NCI-H82 treated with DMSO at 0.1 percent for 48 hours (cell line): ENCODE measurements around the gene SLC26A3.

Experiments used
- DNase-seq: peaks from one replicate; lab custom pipeline; 2025; ENCODE audit not compliant: unreplicated experiment; lab: John Stamatoyannopoulos, UW

Gene SLC26A3

DNA sequence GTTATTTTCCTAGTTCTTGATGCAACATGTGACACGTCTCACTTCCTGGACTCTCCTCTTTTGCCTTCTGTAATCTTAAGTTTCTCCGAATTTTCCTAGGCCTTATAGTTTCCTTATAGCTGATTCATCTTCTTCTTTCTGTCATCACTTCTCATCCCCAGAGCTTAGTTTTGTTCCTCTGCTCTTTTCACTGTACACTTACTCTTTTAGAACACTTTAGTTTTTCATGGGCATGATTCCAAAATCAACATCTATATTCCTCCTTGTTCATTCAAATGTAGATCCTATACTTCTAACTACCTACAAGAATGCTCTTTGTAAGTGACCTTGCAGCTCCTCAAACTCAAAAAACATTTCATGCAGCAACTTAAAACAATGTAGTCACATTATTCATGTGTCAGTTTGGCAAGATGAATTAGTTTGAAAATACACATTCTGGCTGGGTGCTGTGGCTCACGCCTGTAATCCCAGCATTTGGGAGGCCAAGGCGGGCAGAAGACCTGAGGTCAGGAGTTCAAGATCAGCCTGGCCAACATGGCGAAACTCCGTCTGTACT lies 13.1 kb upstream of the SLC26A3 start:
- no peak for DNase-seq

DNA sequence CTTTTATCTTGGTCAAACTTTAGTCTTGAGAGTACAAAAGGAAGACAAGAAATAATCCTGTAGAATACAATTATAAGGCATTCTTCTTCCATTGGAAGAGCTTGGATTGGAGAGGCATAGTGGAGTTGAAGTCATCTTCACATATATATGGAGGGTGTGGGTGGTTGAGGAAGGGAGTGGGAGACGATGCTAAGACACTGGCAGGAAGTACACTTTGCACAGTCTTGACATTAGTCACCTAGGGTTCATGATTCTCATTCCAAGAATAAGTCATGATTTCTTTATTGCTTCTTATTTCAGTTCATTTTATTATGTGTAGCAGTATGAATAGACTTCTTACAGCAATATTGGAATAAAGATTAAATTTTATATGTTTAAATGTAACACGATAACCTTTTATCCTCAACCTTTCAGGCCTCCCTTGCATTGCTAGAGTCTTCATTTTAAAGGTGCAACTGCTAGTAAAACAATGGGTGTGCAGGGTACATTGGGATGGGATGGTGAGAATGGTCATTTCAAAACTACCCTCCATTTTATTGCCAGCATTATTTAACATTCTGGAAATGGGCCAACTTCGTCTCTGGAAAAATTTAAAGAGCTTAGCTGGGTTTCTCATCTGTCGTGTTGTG lies 12.3 kb upstream of the SLC26A3 start:
- no peak for DNase-seq

DNA sequence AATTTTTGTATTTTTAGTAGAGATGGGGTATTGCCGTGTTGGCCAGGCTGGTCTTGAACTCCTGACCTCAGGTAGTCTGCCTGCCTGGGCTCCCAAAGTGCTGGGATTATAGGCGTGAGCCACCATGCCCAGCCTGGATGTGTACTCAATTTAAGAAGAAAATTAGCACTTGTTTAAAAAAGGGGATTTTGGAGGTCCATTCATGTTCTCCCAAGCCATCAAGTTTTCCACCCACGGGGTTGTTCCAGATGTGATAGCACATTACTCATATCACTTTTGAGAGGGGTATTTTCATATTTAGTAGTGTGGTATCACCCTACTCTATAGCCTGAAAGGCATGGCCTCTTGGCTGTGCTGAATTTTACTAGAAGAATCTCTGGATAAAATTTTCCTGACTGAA lies 10.5 kb upstream of the SLC26A3 start:
- no peak for DNase-seq

DNA sequence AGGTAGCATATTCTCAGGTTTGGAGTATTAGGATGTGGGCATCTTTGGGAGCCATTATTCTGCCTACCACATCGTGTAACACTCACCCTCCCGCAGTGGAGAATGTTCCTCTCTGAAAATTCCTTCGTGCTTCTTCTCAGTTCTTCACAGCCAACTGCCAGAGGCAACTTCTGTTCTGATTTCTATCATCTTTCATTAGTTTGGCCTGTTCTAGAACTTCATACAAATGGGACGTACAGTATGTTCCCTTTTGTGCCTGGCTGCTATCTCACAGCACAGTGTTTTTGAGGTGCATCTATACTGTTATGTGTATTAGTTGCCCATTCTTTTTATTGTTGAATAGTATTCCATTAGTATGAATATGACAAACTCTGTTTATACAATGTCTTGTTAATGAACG lies 8.9 kb upstream of the SLC26A3 start:
- no peak for DNase-seq

DNA sequence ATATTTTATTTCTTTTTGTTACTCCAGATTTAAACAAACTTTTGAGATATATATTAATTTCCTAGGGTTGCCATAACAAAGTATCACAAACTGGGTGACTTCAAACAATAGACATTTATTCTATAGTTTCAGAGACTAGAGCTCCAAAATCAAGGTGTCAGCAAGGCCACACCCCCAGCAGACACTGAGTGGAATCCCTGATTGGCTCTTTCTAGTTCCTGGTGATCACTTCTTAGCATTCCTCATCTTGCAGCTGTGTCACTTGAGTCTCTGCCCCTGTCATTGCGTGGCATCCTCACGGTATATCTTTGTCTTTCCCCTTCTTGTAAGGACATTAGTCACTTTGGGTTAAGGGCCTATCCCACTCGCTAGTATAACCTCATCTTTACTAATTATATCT lies 7.6 kb upstream of the SLC26A3 start:
- no peak for DNase-seq

DNA sequence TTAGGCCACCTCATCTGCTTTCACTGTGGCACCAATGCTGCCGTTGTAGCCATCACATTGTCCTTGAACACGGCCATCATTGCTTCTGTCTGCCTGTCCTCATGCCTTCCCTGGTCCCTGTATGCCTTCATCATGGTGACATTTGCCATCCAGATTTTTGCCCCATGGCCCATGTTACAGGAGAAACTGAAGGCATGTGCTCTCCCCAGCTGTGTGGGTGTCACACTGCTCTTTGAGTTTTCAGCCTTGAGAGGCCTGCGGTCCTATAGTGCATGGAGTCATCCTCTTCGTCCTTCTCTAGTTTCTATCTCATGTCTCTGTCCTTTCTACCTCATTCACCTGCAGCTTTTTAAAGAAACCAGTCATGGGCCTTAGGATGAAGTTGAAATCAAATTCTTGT lies 6.2 kb upstream of the SLC26A3 start:
- DNase-seq: no peak

DNA sequence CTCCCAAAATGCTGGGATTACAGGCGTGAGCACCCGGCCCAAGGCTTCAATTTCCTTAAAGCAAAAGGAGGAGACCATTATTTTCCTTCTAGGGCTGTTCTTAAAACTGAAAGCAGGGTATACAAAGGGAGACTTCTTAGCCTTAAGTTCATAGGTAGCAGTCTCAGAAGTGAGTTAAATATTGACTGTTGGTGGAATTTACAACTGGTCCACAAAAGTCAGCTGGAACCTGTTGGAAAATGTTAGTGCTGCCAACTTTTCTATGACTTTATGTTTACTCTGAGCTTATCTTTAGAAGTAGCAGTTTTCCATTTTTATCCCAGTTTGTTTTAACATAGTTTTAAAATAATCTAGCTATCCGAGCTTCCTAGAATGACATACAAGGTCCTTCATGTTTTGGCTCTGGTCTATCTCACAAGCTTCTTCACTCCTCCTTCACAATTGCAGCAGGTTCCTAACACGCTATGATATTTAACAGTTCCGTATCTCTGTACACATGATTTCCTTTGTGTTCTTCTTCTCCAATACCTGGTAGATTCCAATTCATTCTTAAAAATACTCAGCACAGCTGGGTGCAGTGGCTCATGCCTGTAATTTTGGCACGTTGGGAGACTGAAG lies 3.3 kb downstream of the SLC26A3 start:
- DNase-seq: no peak

DNA sequence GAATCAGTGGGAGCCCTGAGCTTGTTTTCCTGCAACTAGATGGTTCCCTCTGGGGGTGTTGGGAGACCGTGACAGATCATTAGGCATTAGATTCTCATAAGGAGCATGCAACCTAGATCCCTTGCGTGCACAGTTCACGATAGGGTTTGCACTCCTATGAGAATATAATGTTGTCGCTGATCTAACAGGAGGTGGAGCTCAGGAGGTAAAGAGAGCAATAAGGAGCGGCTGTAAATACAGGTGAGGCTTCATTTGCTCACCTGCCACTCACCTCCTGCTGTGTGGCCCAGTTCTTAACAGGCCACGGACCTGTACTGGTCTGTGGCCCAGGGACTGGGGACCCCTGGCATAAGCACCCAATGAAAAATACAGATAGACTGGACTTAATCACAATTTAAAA lies 10.7 kb downstream of the SLC26A3 start:
- no peak for DNase-seq

DNA sequence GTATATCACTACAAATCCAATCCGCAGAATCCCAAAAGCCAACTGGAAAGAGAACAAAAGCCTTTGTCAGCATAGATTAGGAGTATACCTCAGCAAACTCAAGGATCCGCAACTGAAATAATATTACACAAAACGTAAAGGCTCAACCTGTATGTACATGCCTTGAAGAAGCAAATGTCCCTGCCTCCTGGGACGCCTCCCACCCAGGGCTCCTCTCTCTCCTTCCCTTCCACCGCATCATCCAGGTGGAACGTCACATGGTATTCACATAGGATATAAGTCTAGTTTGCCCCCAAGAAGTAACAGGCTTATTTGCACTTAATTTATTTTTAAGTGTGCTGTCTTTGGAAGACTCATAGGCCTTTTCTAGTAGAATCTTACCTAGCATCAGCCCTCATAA lies 13.4 kb downstream of the SLC26A3 start:
- DNase-seq: no peak

DNA sequence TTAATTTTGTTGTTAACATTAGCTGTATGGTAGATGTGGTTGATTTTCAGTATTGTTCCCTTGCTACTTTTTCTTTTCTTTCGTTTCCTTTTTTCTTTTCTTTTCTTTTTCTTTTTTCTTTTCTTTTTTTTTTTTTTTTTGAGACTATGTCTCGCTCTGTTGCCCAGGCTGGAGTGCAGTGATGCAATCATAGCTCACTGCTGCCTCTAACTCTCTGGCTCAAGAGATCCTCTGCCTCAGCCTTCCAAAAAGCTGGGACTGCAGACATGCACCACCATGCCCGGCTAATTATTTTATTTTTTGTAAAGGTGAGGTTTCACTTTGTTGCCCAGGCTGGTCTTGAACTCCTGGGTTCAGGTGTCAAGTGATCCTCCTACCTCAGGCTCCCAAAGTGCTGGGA lies 14.4 kb downstream of the SLC26A3 start:
- DNase-seq: no peak

DNA sequence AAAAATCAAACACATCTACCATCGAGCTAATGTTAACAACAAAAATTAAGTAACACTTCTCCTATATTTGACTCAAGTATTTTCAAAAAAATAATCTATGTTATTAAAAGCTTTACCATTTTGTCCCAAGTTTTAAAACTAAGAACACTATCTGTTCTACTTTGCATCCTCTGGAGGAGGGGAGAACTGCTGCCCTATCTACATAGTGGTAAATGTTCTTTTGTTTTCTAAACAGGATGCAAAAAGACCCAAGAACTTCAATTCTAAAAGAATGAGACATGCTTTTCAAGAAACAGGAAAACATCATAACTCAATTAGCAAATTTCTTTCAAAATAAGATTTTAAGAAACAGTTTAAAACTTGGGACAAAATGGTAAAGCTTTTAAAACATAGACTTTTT lies 14.8 kb downstream of the SLC26A3 start:
- DNase-seq: no peak

DNA sequence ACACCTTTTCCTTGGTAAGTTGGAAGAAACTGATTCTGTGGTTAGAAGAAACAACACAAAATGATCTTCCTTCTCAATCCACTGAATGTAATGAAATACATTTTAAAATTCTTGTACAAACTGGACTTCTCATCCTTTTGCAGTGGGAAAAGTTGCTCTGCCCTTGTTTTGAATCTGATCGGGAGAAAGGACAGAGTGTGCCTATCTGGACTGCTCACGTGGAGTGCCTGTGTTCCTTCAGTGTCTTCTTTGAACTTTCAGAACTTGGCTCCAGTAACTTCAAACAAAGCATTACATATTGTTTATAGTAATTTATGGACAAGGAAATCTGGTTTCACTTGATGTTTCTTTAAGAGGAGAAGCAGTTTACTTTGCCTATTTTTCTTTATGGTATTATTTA lies 17.1 kb downstream of the SLC26A3 start:
- DNase-seq: no peak

DNA sequence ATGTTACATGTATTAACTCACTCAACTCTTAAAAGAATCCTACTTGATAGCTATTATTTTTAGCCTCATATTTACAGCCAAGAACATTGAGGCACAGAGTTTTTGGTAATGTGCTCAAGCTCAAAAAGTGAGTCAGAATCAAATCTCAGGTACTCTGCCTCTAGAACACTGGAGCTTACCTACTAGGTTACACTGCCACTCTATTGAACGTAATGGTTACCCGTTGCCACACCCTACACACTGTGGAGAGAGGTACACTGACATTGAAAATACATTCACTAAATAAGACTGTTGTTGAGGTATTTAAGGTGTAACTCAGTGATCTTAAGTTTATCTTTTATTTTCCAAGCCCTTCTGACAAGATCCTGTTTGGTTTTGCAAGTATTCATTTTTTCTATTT lies 17.9 kb downstream of the SLC26A3 start:
- no peak for DNase-seq

DNA sequence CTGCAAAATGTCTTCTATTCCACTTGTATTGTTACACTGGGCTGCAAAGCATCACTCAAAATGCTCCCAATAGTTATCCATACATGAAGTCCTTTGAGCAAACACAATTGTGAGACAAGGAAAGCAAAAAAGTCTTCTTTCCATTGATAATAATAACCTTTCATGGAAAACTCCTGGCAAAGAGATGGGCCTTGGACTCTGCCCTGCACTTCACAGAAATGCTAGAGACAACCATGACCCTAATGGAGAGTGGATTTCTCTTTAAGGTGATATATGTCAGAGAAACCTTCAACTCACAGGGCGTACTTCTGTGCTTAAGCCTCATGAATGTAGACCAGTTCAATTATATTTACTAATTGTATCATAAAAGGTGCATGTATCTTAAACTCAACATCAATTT lies 19.4 kb downstream of the SLC26A3 start:
- DNase-seq: no peak

DNA sequence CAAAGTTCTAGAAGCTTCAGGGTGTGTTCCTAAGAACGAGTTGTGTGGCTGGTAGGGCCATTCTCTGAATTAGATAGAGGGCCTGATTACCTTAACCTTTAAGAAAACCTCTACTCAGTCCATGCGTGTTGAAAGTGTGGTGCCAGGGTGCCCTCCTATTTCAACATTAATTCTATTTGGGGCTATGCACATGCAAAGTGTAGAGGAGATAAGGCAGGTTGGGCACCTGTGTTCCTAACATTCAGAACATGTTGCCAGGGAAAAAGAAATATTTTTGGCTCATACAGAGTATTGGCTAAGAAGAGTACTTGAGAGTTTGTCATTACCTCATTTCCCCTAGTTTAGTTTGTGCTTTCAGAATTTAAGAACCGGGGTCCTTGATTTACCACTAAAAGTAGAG lies 20.6 kb downstream of the SLC26A3 start:
- DNase-seq: no peak

DNA sequence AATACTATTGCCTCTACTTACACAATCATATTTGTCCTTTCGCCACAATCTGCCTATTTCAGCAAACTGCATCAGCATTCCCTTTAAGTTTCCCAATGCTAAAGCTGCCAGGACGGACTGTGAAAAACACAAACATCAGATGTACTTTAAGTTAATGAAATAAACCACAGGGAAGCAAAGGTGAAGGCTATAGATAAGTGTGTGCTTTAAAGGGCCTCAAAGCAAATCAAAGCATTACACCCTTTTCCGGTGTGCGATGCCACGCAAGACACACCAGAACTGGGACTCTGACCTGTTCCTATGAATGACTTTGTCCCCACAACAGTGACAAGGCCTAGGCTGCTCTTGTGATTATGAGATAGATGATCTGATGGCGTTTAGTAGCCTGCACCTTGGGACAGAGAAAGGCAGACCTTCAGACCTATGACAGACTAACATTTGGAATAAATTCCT lies 23.4 kb downstream of the SLC26A3 start:
- no peak for DNase-seq

DNA sequence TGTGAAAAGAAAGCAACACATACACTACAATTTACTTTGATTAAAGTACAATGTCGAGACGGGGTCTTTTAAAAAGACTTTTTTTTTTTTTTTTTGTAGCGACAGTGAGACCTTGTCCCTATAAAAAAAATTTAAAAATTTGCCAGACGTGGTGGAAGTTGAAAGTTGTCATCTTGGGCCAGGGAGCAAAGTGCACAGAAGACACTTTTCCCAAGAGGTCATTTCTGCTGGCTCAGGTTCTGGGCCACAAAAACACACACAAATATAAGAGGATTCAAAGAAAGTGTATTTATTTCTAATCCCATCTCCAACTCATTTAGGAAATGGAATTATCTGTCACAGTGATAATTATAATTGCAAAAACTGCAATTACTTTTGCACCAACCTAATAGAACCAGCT lies 24.7 kb downstream of the SLC26A3 start:
- DNase-seq: no peak

DNA sequence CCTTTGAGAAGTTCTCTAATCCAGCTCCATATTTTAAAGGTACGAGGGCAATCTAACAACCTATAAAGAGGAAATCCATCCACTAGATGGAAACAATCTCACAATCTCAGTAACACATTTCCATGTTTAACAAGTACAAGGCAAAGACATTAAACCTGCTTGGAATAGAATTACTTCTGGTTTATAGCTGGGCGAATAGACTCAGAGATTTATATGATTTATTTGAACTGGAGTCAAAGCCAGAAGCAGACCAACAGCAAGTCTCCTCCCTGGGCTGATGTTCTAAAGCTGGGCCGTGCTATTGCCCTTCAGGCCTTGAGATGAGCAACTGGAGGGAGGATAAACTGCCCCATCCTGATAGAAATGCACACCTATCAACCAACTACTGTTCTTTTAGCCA lies 25.3 kb downstream of the SLC26A3 start:
- no peak for DNase-seq

DNA sequence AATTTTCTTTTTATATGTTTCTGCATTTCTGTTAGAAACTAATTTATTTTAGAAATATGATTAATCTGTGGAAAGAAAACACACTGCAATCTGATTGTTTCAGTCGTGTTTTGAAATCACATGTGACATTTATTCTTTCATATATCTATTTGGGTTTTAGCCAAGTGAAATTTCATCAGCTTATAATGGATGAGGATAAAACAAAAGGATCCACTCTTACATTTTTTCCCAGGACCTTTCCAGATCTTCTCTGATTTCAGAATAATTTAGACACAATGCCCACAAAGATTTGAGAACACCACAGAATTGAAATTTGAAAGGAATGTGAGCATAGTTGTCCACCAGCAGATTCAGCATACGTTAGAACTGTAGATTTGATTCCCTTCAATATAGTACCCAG lies 30.0 kb downstream of the SLC26A3 start:
- DNase-seq: no peak

DNA sequence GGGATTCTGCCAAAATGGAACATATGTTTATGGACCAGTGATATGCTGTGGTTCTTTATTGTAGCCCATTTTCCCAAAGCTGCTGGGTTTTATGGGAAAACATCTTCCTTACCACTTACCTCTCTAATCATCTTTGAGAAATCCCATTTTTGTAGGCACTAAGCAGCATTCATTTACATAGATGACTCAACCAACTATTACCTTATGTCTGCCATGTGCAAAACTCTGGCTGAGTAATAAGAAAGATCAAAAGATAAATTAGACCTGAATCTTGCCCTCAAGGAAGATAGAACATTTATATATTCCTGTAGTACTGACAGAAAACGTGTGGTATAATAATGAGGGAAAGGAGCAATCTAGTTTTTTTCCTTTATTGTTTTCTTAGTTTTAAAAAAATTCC lies 34.8 kb downstream of the SLC26A3 start:
- no peak for DNase-seq

DNA sequence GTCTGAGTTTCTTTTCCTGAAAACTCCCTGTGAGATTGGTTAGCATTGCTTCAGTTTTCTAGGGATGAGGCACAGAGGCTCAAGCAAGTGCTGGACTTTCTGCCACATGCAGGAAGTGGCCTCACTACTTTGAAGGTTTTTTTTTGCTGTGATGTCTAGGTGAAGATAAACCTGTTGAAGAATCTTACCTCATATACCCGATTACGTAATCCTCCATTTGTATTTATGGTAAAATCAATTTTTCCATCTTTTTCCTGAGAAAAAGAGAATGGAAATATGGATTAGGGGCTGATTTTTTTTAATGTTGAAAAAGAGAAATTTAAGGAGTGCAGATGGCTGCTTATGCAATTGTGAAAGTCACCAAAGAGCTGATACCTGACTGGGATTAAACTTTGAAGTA lies 35.6 kb downstream of the SLC26A3 start:
- no peak for DNase-seq

DNA sequence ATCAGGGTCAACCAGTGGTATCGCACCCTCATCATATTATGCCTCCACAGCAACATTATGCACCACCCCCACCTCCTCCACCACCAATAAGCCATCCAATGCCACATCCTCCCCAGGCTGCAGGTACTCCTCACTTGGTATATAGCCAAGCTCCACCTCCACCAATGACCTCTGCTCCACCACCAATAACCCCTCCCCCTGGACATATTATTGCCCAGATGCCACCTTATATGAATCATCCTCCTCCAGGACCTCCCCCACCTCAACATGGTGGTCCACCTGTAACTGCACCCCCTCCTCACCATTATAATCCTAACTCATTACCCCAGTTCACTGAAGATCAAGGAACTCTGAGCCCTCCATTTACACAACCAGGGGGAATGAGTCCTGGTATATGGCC lies 44.4 kb downstream of the SLC26A3 start:
- DNase-seq: no peak

DNA sequence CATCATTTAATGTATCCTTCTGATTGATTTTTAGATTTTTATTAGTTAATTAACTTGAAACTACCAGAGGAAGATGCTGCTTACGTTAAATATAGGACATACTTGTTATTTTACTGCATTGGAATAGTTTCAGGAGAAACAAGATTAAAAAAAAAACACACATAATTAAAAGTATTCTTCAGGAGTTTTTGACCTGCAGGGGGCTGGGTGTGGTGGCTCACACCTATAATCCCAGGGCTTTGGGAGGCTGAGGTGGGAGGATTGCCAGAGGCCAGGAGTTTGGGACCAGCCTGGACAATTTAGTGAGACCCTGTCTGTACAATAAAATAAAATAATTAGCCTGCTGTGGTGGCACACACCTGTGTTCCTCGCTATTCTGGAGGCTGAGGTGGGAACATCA lies 48.4 kb downstream of the SLC26A3 start:
- DNase-seq: no peak
